Fibroblast of villous mesenchyme (primary cell): ENCODE data around the gene GRM7. TPM values are rescaled to one million over a fixed set of nuclear protein-coding genes. Genes with fewer than 3 reads are reported as not detected.
"Not testable (repeated sequence)": the region's sequence is repeated elsewhere in the genome, so short reads cannot be mapped to it uniquely, and the experiment has no call there.

ENCODE experiments used
- DNase-seq: peaks from one replicate; pipeline ENCODE4 v3.0.0-alpha.2; 2010; ENCODE audit warnings: low read depth
- H3K4me3 ChIP-seq: 2 replicates; pipeline ENCODE4 v1.5.1; 2011; ENCODE audit warnings: low read depth, mild to moderate bottlenecking, low read length
- CTCF ChIP-seq: IDR thresholded peaks from 2 replicates; pipeline ENCODE4 v1.5.1; 2012; ENCODE audit warnings: low read depth, mild to moderate bottlenecking, low read length; ENCODE audit not compliant: insufficient read depth
- total RNA-seq: library from RNA; depleted of rRNA; stranded (reverse); fragments of >200 nt; gene quantifications from 2 replicates; pipeline ENCODE4 v1.2.3, GENCODE V29; 2012

GRM7 gene
- total RNA-seq, 1 donor, result not detected

- TF ChIP-seq CTCF, result no peak
- DNase-seq, result no peak
- H3K4me3 ChIP-seq, result no peak overlapping the region
These were observed 55.0 kb downstream of the GRM7 start for GRCh38 chr3:6915898-6916297.

- H3K4me3 ChIP-seq, result no peak overlapping the region
- TF ChIP-seq CTCF, result no peak
- no peak for DNase-seq
These were observed 60.2 kb downstream of the GRM7 start for GRCh38 chr3:6921066-6921465.

- no peak overlapping the region for H3K4me3 ChIP-seq
- no peak for TF ChIP-seq CTCF
- no peak for DNase-seq
These were observed 61.0 kb downstream of the GRM7 start for GRCh38 chr3:6921876-6922275.

GRCh38 chr3:6928064-6928463 is 67.1 kb downstream of the GRM7 start:
- no peak for TF ChIP-seq CTCF

GRCh38 chr3:6929918-6930317 is 69.0 kb downstream of the GRM7 start:
- DNase-seq, result no peak
- TF ChIP-seq CTCF, result no peak
- no peak overlapping the region for H3K4me3 ChIP-seq

More at GRCh38 chr3:6928064-6928463, 67.1 kb downstream of the GRM7 start:
- no peak for DNase-seq
- no peak overlapping the region for H3K4me3 ChIP-seq

- not testable (repeated sequence) for DNase-seq, H3K4me3 ChIP-seq
These were observed 74.5 kb downstream of the GRM7 start for GRCh38 chr3:6935418-6935817.

- no peak for TF ChIP-seq CTCF
- no peak for DNase-seq
- H3K4me3 ChIP-seq, result no peak overlapping the region
These were observed 75.1 kb downstream of the GRM7 start for GRCh38 chr3:6935970-6936369.
